SK-N-MC (cell line): ENCODE measurements around the gene TPSAB1.

Source experiments
- EZH2 ChIP-seq: fragments of 200-600 bp; sonication (generic); IDR thresholded peaks from one replicate; pipeline ENCODE4 v1.6.1; 2017; ENCODE audit warnings: antibody characterized with exemption
- FOXP2 ChIP-seq: optimal IDR thresholded peaks from 2 replicates; pipeline ENCODE3; 2011; ENCODE audit warnings: mild to moderate bottlenecking, moderate library complexity; ENCODE audit not compliant: insufficient read depth; ENCODE audit errors: extremely low read length, control extremely low read depth
- POLR2AphosphoS5 ChIP-seq: IDR thresholded peaks from 2 replicates; pipeline ENCODE4 v1.6.1; 2012; ENCODE audit warnings: mild to moderate bottlenecking, low read depth, low read length, borderline replicate concordance

- TF ChIP-seq EZH2 (no peak), POLR2AphosphoS5 (no peak), FOXP2 (no peak)
Measured at GRCh38 chr16:1237990-1238389, 2.5 kb upstream of the TPSAB1 start.
